Esophagus (tissue), 2 donors: ENCODE measurements around the gene UQCR11. TPM values are rescaled to one million over a fixed set of nuclear protein-coding genes. Genes with fewer than 3 reads are reported as not detected.

Experiments
- H3K27ac ChIP-seq, 2 donors: one replicate each; pipeline ENCODE4 v1.5.1; 2013; ENCODE audit warnings: low read depth in 2 of 2, mild to moderate bottlenecking in 2 of 2, inconsistent platforms in 1 of 2, low read length in 1 of 2, moderate library complexity in 1 of 2
- H3K27me3 ChIP-seq, 2 donors: one replicate each; pipeline ENCODE4 v1.6.1; 2013; ENCODE audit warnings: low read length in 2 of 2, control low read depth in 1 of 2, mild to moderate bottlenecking in 1 of 2; ENCODE audit not compliant: insufficient read depth in 2 of 2, control insufficient read depth in 1 of 2
- H3K36me3 ChIP-seq, 2 donors: one replicate each; pipeline ENCODE4 v1.6.1; 2013; ENCODE audit warnings: low read length in 1 of 2; ENCODE audit not compliant: control insufficient read depth in 2 of 2, insufficient read depth in 2 of 2
- H3K4me1 ChIP-seq, 2 donors: one replicate each; pipeline ENCODE4 v1.6.1; 2013; ENCODE audit warnings: low read length in 1 of 2; ENCODE audit not compliant: control insufficient read depth in 2 of 2, insufficient read depth in 2 of 2
- H3K4me3 ChIP-seq, 2 donors: one replicate each; pipeline ENCODE4 v1.5.1; 2013; ENCODE audit warnings: low read length in 2 of 2, mild to moderate bottlenecking in 2 of 2, low read depth in 1 of 2, moderate library complexity in 1 of 2
- H3K9me3 ChIP-seq, 2 donors: one replicate each; pipeline ENCODE4 v1.6.1; 2013; ENCODE audit warnings: mild to moderate bottlenecking in 2 of 2, low read depth in 1 of 2, low read length in 1 of 2, moderate library complexity in 1 of 2; ENCODE audit not compliant: control insufficient read depth in 2 of 2, insufficient read depth in 1 of 2
- WGBS, 2 donors: extraction: QIAGEN DNeasy Blood & Tissue Kit; methylation state at CpG; one replicate each; pipeline ENCODE4 v1.1.7; 2013; 5-methylcytosine and 5-hydroxymethylcytosine counted together
- polyA plus RNA-seq, 2 donors: library from polyadenylated mRNA; stranded (reverse); fragments of 200-250 nt; gene quantifications; one replicate each; pipeline ENCODE4 v1.2.3, GENCODE V29; 2013
- donor health status: healthy with polysubstance abuse.
- donor health status: Bipolar disorder and iron deficiency.

UQCR11 gene
- polyA plus RNA-seq, 2 donors: 70.5 to 105 TPM

DNA sequence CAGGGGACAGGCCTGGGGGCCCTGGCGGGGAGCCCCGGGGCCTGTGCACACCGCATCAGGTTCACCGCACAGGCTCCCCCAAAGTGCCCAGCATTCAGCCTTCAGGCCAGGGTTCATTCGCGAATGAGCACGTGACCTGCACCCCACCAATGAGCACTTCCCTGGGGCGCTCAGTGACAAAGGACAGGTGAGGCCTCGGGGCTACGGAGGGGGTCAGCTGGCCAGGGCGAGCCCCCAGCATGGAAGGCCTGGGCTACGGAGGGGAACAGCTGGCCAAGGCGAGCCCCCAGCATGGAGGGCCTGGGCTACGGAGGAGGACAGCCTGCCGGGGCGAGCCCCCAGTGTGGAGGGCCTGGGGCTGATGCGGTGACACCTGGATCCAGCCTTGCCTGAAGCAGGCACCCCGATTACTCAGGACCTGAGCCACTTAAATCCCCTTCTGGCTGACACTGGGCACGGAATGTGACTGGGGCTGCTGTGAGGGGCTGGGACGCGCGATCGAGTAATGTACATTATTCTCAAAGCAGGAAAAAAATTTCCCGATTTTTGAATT, 24.1 kb upstream of the UQCR11 start:
- H3K36me3 ChIP-seq: peaks cover 4 to 16% of the 10 kb centered on the region in 2 donors
- WGBS, 2 donors: 95 to 98% methylated on average over 24 of the region's 24 CpGs

DNA sequence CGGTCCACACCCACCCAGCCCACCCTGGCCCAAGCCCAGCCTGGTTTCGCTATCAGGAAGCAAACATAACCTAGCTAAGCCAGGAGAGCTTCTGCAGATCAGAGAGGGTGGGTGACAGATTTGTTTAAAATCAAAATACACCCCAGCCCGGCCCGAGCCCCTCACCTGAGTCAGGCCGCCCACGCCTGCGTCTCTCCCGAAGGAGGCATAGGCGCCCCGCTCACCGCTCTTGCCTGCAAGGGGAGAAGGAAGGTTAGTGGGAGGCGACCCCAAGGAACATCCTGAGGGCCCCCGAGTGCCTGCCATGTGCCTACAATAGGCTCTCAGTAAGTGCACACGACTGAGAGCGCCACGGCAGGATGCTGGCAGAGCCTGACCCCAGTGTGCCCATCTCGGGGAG, 21.9 kb upstream of the UQCR11 start:
- Histone ChIP-seq H3K36me3 (peaks cover 2 to 17% of the 10 kb centered on the region in 2 donors), H3K27me3 (no peaks in the 10 kb centered on the region), H3K27ac (no peak overlapping the region), H3K4me3 (no peak overlapping the region), H3K9me3 (no peaks in the 10 kb centered on the region), H3K4me1 (no peaks in the 10 kb centered on the region)
- 95% methylated on average over 16 to 17 of the region's 17 CpGs for WGBS, 2 donors

More for the DNA sequence above, 24.1 kb upstream of the UQCR11 start:
- Histone ChIP-seq H3K4me1 (peaks cover 0 to 4% of the 10 kb centered on the region in 2 donors), H3K9me3 (no peaks in the 10 kb centered on the region), H3K27ac (no peak overlapping the region), H3K27me3 (no peaks in the 10 kb centered on the region), H3K4me3 (no peak overlapping the region)

DNA sequence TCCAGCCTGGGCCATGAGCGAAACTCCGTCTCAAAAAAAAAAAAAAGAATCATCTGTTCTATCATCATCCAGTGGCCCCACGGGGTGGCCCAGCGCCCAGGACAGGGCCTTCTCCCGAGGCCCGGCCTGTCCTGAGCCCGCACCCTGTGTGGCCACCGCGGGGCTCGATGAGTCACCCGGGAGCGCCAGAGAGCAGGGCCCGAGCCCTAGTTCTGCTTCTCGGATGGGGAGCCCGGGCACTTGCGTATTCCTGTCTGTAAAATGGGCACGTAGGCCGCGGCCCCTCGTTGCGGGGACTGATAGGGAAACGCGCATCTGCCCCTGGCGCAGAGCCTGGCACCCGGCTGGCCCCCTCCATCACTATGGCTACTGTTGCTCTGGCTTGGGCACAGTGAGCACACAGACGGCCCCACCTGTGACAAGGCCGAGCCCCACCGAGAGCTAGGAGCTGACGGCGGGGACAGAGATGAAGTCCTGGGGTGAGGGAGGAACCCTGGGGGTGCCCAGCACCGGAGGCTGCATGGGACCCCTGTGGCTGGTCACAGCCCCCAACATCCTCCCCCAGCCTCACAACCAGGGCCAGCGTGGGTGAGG, 21.3 kb upstream of the UQCR11 start:
- no peaks in the 10 kb centered on the region for H3K4me1 ChIP-seq
- H3K27me3 ChIP-seq: no peaks in the 10 kb centered on the region
- no peak overlapping the region for H3K4me3 ChIP-seq
- H3K36me3 ChIP-seq: peaks cover 0 to 19% of the 10 kb centered on the region in 2 donors
- H3K27ac ChIP-seq: no peak overlapping the region
- H3K9me3 ChIP-seq: no peaks in the 10 kb centered on the region
- WGBS, 2 donors: 91 to 92% methylated on average over 32 of the region's 32 CpGs

DNA sequence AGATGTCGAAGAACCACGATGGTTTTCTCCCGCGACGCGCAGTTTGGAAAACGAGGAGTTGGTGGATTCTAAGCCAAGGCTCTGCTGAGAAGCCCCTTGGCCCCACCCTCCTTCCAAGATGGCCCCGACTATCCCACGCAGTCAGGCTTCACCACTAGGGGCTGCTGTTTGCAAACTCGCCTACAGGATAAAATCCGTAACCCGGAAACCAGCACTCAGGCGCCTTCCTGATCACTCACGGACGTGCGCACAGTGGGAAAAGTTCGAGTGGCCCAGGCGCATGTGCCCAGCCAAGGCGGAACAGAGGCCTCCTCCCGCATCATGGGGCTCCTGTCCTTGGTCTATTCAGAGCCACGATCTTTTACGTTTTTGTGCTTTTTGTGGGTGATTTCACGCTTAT, 19.2 kb upstream of the UQCR11 start:
- Histone ChIP-seq H3K27ac (no peak overlapping the region), H3K27me3 (no peaks in the 10 kb centered on the region), H3K9me3 (no peaks in the 10 kb centered on the region), H3K4me3 (no peak overlapping the region), H3K36me3 (peaks cover 0 to 28% of the 10 kb centered on the region in 2 donors), H3K4me1 (no peaks in the 10 kb centered on the region)
- 74 to 85% methylated on average over 23 of the region's 23 CpGs for WGBS, 2 donors

DNA sequence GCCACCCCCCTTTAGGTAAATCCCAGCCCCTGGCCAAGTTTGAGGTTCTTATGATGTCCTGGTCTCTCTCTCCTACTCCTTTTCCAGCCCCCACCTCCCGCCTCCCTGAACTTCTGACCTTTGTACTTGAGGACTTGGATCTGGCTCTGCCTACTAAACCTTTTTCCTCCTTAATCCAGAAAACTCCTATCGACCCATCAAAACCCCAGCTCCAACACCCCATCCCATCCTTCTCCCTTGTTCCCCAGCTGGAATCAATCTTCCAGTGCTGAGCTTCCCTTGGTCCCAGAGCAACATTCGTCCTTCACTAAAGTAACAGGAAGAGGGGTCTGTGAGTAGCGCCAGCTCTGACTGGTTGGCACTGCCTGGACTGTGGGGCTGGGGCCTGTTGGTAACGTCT, 17.3 kb upstream of the UQCR11 start:
- Histone ChIP-seq H3K27ac (no peak overlapping the region), H3K36me3 (peaks cover 0 to 37% of the 10 kb centered on the region in 2 donors), H3K27me3 (no peaks in the 10 kb centered on the region), H3K4me1 (no peaks in the 10 kb centered on the region), H3K9me3 (no peaks in the 10 kb centered on the region), H3K4me3 (no peak overlapping the region)
- 94% methylated on average over 5 of the region's 5 CpGs for WGBS, 2 donors

DNA sequence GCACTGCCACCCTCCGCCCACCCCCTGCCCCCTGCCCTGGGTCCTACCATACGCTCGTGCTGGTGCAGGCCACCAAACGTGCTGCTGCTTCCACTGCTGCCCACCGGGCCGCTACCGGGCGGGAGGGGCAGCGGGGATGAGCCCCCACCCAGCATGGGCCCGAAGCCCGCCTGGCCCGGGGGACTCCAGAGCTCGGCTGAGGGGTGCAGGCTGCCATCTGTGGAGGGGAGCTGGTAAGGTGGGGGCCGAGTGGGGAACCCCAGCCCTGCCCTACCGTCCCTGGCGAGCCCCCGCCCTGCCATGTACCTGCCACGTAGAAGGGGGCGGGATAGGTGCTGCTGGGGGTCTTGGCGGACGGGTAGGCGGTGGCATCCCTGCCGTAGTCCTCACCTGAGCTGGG, 16.7 kb upstream of the UQCR11 start:
- no peaks in the 10 kb centered on the region for H3K4me1 ChIP-seq
- WGBS, 2 donors: 91 to 92% methylated on average over 22 to 23 of the region's 23 CpGs
- H3K36me3 ChIP-seq: peaks cover 0 to 39% of the 10 kb centered on the region in 2 donors
- H3K4me3 ChIP-seq: no peak overlapping the region
- no peaks in the 10 kb centered on the region for H3K9me3 ChIP-seq
- H3K27ac ChIP-seq: no peak overlapping the region
- H3K27me3 ChIP-seq: no peaks in the 10 kb centered on the region

DNA sequence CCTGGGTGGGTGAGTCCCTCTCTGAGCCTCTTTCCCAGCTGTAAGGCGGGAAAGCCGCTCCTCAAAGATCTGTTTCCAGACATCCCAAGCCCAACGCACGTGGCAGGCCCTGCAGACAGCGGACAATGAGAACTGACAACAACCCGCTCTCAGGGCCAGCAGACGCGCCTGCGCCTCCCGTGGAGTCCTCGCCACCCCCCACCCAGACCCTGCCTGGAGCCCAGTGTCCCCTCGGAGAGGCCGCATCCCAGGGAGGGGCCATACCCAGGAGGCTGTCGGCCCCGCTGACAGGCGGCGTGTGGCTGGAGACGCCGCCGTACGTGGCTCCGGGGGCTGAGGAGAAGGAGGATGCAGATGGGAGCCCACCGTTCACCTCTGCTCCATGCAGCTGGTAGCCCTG, 16.3 kb upstream of the UQCR11 start:
- Histone ChIP-seq H3K9me3 (no peaks in the 10 kb centered on the region), H3K27me3 (no peaks in the 10 kb centered on the region), H3K4me3 (no peak overlapping the region), H3K36me3 (peaks cover 0 to 39% of the 10 kb centered on the region in 2 donors), H3K27ac (no peak overlapping the region), H3K4me1 (no peaks in the 10 kb centered on the region)
- WGBS, 2 donors: 92 to 95% methylated on average over 23 of the region's 23 CpGs

DNA sequence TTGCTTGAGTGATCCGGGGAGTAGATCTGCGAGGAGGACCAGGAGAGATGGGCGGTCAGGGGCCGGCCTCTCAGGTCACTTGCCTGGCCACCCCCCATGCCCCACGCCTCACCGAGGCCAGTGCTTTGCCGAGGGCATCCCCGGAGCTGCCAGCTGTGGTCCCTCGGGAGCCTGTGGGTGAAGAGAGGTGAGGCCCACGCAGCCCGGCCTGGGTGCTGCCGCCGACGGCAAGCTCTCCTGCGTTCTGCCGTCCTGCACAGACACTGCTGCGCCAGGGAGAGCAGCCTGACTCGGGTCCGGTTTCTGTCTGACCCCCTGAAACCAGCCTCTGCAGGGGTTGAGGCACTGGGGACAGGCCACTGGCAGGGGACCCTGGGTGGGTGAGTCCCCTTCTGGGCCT, 15.8 kb upstream of the UQCR11 start:
- Histone ChIP-seq H3K27ac (no peak overlapping the region), H3K4me3 (no peak overlapping the region), H3K4me1 (no peaks in the 10 kb centered on the region), H3K36me3 (peaks cover 0 to 39% of the 10 kb centered on the region in 2 donors), H3K27me3 (no peaks in the 10 kb centered on the region), H3K9me3 (no peaks in the 10 kb centered on the region)
- WGBS, 2 donors: 90 to 92% methylated on average over 19 of the region's 19 CpGs

DNA sequence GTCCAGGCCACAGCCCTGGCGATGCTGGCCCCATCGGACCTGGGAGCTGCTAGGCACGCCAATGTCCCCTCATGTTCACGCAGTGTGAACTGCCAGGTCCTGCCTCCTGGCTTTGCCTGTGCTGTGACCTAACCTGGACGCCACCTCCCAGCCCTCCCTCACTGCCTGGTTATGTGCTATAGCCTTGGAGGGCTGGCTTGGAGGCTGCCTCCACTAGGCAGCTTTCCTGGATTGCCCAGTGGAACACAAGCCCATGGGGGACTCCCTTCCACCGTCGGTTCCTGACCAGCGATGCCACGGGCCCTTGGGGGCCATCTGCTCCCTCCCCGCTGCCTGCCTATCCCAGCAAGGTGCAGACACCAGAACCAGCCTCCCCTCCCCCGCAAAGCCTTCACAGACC, 15.2 kb upstream of the UQCR11 start:
- peaks cover 0 to 42% of the 10 kb centered on the region in 2 donors for H3K36me3 ChIP-seq
- no peaks in the 10 kb centered on the region for H3K4me1 ChIP-seq

DNA sequence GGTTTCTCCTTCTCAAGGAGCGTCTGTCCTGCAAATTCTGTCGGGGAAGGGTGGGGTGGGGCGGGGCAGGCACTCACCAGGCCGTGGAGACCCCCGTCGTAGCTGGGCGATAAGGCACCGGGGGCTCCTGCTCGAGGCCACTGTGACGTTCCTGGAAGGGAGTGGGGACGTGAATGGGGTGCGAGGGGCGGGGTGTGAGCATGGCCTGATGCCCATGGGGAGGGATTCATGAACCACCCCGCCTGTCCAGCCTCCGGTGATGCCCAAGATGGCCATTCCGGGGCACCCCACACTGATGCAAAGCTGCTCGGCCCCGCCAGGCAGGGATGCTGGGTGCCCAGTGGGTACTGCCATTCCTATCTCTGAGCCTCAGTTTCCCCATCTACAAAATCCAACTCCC, 14.4 kb upstream of the UQCR11 start:
- Histone ChIP-seq H3K4me3 (no peak overlapping the region), H3K4me1 (no peaks in the 10 kb centered on the region), H3K27ac (no peak overlapping the region), H3K27me3 (no peaks in the 10 kb centered on the region), H3K9me3 (no peaks in the 10 kb centered on the region), H3K36me3 (peaks cover 2 to 44% of the 10 kb centered on the region in 2 donors)
- 87 to 89% methylated on average over 17 to 18 of the region's 18 CpGs for WGBS, 2 donors

More for the DNA sequence above, 15.2 kb upstream of the UQCR11 start:
- Histone ChIP-seq H3K4me3 (no peak overlapping the region), H3K27ac (no peak overlapping the region), H3K9me3 (no peaks in the 10 kb centered on the region), H3K27me3 (no peaks in the 10 kb centered on the region)
- 89 to 90% methylated on average over 11 of the region's 11 CpGs for WGBS, 2 donors
